ENCODE data around the gene VPS72.

Gene VPS72

DNA sequence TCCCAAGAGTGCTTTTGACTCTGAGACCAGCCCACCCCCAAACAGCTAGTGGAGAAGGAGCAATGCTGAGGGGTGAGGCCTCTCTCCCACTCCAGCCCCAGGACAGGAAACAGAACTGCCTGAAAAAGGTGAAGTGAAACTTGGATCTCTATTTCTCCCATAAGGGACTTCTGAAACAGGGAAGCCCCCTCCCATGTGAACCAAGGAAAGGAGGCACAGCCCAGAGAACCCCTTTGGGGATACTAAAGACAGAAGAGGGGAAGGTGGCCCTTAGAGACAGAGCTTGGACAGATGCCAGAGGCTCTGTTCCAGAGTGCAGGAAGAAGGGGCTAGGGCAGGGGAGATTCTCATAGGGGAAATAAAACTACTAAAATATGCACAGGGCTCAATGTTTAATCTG is 30.6 kb downstream of the VPS72 start:
- peaks cover 28 to 37% of the 10 kb centered on the region in 2 donors for H3K36me3 ChIP-seq (ENCODE audit: control insufficient read depth in 2 of 2, insufficient read depth in 2 of 2, low read length in 2 of 2)
- no peak overlapping the region for H3K9ac ChIP-seq (ENCODE audit: low read length in 2 of 2)
- H3K4me3 ChIP-seq (ENCODE audit: low read length in 2 of 2), result no peak overlapping the region
- H3K27ac ChIP-seq (ENCODE audit: low read length), result no peak overlapping the region
- no peaks in the 10 kb centered on the region for H3K27me3 ChIP-seq (ENCODE audit: control insufficient read depth in 1 of 2, insufficient read depth in 2 of 2, low read length in 2 of 2)
- peaks cover 7% of the 10 kb centered on the region for H3K4me1 ChIP-seq (ENCODE audit: control insufficient read depth, insufficient read depth, low read length)
- H3K9me3 ChIP-seq (ENCODE audit: control insufficient read depth in 2 of 2, low read length in 2 of 2), result no peaks in the 10 kb centered on the region

DNA sequence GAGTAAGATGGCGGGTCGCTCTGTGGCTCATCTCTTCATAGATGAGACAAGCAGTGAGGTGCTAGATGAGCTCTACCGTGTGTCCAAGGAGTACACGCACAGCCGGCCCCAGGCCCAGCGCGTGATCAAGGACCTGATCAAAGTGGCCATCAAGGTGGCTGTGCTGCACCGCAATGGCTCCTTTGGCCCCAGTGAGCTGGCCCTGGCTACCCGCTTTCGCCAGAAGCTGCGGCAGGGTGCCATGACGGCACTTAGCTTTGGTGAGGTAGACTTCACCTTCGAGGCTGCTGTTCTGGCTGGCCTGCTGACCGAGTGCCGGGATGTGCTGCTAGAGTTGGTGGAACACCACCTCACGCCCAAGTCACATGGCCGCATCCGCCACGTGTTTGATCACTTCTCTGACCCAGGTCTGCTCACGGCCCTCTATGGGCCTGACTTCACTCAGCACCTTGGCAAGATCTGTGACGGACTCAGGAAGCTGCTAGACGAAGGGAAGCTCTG is 31.2 kb downstream of the VPS72 start:
- peaks cover 4% of the 10 kb centered on the region for H3K4me1 ChIP-seq (ENCODE audit: control insufficient read depth, insufficient read depth, low read length)
- no peaks in the 10 kb centered on the region for H3K9me3 ChIP-seq (ENCODE audit: control insufficient read depth in 2 of 2, low read length in 2 of 2)
- H3K36me3 ChIP-seq (ENCODE audit: control insufficient read depth in 2 of 2, insufficient read depth in 2 of 2, low read length in 2 of 2), result peaks cover 28 to 37% of the 10 kb centered on the region in 2 donors
- H3K27me3 ChIP-seq (ENCODE audit: control insufficient read depth in 1 of 2, insufficient read depth in 2 of 2, low read length in 2 of 2), result no peaks in the 10 kb centered on the region
- H3K9ac ChIP-seq (ENCODE audit: low read length in 2 of 2), result no peak overlapping the region
- peak overlapping the region; percentile 11 for H3K27ac ChIP-seq (ENCODE audit: low read length)
- H3K4me3 ChIP-seq (ENCODE audit: low read length in 2 of 2), result no peak overlapping the region

- no peak overlapping the region for H3K4me3 ChIP-seq (ENCODE audit: low read length in 2 of 2)
Measured at GRCh38 chr1:151158326-151158725, 31.7 kb downstream of the VPS72 start.

GRCh38 chr1:151157067-151157531 is 32.9 kb downstream of the VPS72 start:
- peak overlapping the region in 1 of 2 donors; percentile 44 for H3K4me3 ChIP-seq (ENCODE audit: low read length in 2 of 2)
- no peaks in the 10 kb centered on the region for H3K27me3 ChIP-seq (ENCODE audit: control insufficient read depth in 1 of 2, insufficient read depth in 2 of 2, low read length in 2 of 2)
- no peak overlapping the region for H3K27ac ChIP-seq (ENCODE audit: low read length)
- no peaks in the 10 kb centered on the region for H3K9me3 ChIP-seq (ENCODE audit: control insufficient read depth in 2 of 2, low read length in 2 of 2)
- H3K9ac ChIP-seq (ENCODE audit: low read length in 2 of 2), result no peak overlapping the region
- no peaks in the 10 kb centered on the region for H3K4me1 ChIP-seq (ENCODE audit: control insufficient read depth, insufficient read depth, low read length)
- H3K36me3 ChIP-seq (ENCODE audit: control insufficient read depth in 2 of 2, insufficient read depth in 2 of 2, low read length in 2 of 2), result peaks cover 28 to 36% of the 10 kb centered on the region in 2 donors

More at GRCh38 chr1:151158326-151158725, 31.7 kb downstream of the VPS72 start:
- Histone ChIP-seq H3K36me3 (ENCODE audit: control insufficient read depth in 2 of 2, insufficient read depth in 2 of 2, low read length in 2 of 2) (peaks cover 28 to 37% of the 10 kb centered on the region in 2 donors), H3K9ac (ENCODE audit: low read length in 2 of 2) (no peak overlapping the region), H3K27me3 (ENCODE audit: control insufficient read depth in 1 of 2, insufficient read depth in 2 of 2, low read length in 2 of 2) (no peaks in the 10 kb centered on the region), H3K27ac (ENCODE audit: low read length) (no peak overlapping the region), H3K9me3 (ENCODE audit: control insufficient read depth in 2 of 2, low read length in 2 of 2) (no peaks in the 10 kb centered on the region), H3K4me1 (ENCODE audit: control insufficient read depth, insufficient read depth, low read length) (no peaks in the 10 kb centered on the region)

- Histone ChIP-seq H3K4me3 (ENCODE audit: low read length in 2 of 2) (peak within 1 kb of the TSS in 1 of 2 donors; percentile 44), H3K9ac (ENCODE audit: low read length in 2 of 2) (no peak within 1 kb of the TSS), H3K27me3 (ENCODE audit: control insufficient read depth in 1 of 2, insufficient read depth in 2 of 2, low read length in 2 of 2) (no peaks in the 10 kb centered on the region), H3K4me1 (ENCODE audit: control insufficient read depth, insufficient read depth, low read length) (no peaks in the 10 kb centered on the region), H3K9me3 (ENCODE audit: control insufficient read depth in 2 of 2, low read length in 2 of 2) (no peaks in the 10 kb centered on the region), H3K27ac (ENCODE audit: low read length) (no peak within 1 kb of the TSS), H3K36me3 (ENCODE audit: control insufficient read depth in 2 of 2, insufficient read depth in 2 of 2, low read length in 2 of 2) (peaks cover 24 to 30% of the 10 kb centered on the region in 2 donors)
Measured at GRCh38 chr1:151156515-151156819, 33.5 kb downstream of the VPS72 start, which contains the start of gene TNFAIP8L2. Gene TNFAIP8L2, plus strand, starts transcription at chr1:151156649. Its CDS starts 2,049 bp downstream, at chr1:151158698.

- peak overlapping the region; percentile 84 to 85 for H3K9ac ChIP-seq (ENCODE audit: low read length in 2 of 2)
- peak overlapping the region; percentile 86 for H3K27ac ChIP-seq (ENCODE audit: low read length)
- H3K27me3 ChIP-seq (ENCODE audit: control insufficient read depth in 1 of 2, insufficient read depth in 2 of 2, low read length in 2 of 2), result no peaks in the 10 kb centered on the region
- H3K36me3 ChIP-seq (ENCODE audit: control insufficient read depth in 2 of 2, insufficient read depth in 2 of 2, low read length in 2 of 2), result no peaks in the 10 kb centered on the region
- peaks cover 46% of the 10 kb centered on the region for H3K4me1 ChIP-seq (ENCODE audit: control insufficient read depth, insufficient read depth, low read length)
- H3K4me3 ChIP-seq (ENCODE audit: low read length in 2 of 2), result peak overlapping the region in 1 of 2 donors; percentile 88
- no peaks in the 10 kb centered on the region for H3K9me3 ChIP-seq (ENCODE audit: control insufficient read depth in 2 of 2, low read length in 2 of 2)
Measured at GRCh38 chr1:151147665-151148064, 42.3 kb downstream of the VPS72 start.

DNA sequence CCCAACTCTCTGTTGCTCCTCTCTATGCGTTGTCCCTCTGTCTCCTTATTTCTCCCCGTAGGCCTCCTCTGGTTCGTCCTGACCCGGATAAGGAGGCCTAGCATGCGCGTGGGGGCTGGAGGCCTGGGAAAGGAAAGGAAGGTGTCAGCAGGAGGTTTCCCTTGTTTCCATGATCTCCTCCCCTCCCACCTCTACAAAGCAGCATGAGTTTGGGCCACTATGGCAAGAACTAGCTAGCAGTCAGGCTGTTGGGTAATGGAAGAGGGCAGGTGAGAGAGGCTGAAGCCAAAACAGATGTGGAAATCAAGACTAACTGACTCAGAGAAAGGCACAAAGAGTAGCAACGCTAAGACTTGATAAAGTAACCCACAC is 42.9 kb downstream of the VPS72 start:
- no peaks in the 10 kb centered on the region for H3K9me3 ChIP-seq (ENCODE audit: control insufficient read depth in 2 of 2, low read length in 2 of 2)
- H3K27me3 ChIP-seq (ENCODE audit: control insufficient read depth in 1 of 2, insufficient read depth in 2 of 2, low read length in 2 of 2), result no peaks in the 10 kb centered on the region
- H3K9ac ChIP-seq (ENCODE audit: low read length in 2 of 2), result peak overlapping the region; percentile 84 to 85
- peak overlapping the region; percentile 86 for H3K27ac ChIP-seq (ENCODE audit: low read length)
- peak overlapping the region; percentile 73 to 88 for H3K4me3 ChIP-seq (ENCODE audit: low read length in 2 of 2)
- no peaks in the 10 kb centered on the region for H3K36me3 ChIP-seq (ENCODE audit: control insufficient read depth in 2 of 2, insufficient read depth in 2 of 2, low read length in 2 of 2)
- H3K4me1 ChIP-seq (ENCODE audit: control insufficient read depth, insufficient read depth, low read length), result peaks cover 51% of the 10 kb centered on the region

GRCh38 chr1:151146412-151147131 is 43.4 kb downstream of the VPS72 start, which contains the start of gene SEMA6C:
Gene SEMA6C, minus strand, starts transcription at chr1:151146631. Its CDS starts 4,010 bp downstream, at chr1:151142621.
- H3K27me3 ChIP-seq (ENCODE audit: control insufficient read depth in 1 of 2, insufficient read depth in 2 of 2, low read length in 2 of 2), result no peaks in the 10 kb centered on the region
- H3K9me3 ChIP-seq (ENCODE audit: control insufficient read depth in 2 of 2, low read length in 2 of 2), result no peaks in the 10 kb centered on the region
- peak within 1 kb of the TSS; percentile 73 to 88 for H3K4me3 ChIP-seq (ENCODE audit: low read length in 2 of 2)
- H3K9ac ChIP-seq (ENCODE audit: low read length in 2 of 2), result peak within 1 kb of the TSS; percentile 84 to 85
- H3K4me1 ChIP-seq (ENCODE audit: control insufficient read depth, insufficient read depth, low read length), result peaks cover 53% of the 10 kb centered on the region
- no peaks in the 10 kb centered on the region for H3K36me3 ChIP-seq (ENCODE audit: control insufficient read depth in 2 of 2, insufficient read depth in 2 of 2, low read length in 2 of 2)
- peak within 1 kb of the TSS; percentile 86 for H3K27ac ChIP-seq (ENCODE audit: low read length)

DNA sequence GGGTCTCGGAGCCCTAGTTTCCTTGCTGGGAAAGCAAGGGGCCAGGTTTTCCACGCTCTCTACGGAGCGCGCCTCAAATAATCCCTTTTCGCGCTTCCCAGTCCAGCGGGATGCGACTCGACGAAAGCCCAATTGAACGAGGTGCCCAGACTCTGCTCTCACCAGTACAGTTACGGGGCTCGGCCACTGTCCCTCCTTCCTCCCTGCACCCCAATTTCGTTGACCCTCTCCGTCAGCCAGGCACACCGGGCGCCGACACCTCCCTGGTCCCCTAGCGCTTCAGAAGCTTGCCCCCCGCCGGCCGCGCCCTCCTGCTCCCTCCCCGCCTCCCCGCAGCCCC is 44.0 kb downstream of the VPS72 start:
- H3K9me3 ChIP-seq (ENCODE audit: control insufficient read depth in 2 of 2, low read length in 2 of 2), result no peaks in the 10 kb centered on the region
- peaks cover 53% of the 10 kb centered on the region for H3K4me1 ChIP-seq (ENCODE audit: control insufficient read depth, insufficient read depth, low read length)
- H3K9ac ChIP-seq (ENCODE audit: low read length in 2 of 2), result peak overlapping the region; percentile 66 to 85
- no peaks in the 10 kb centered on the region for H3K36me3 ChIP-seq (ENCODE audit: control insufficient read depth in 2 of 2, insufficient read depth in 2 of 2, low read length in 2 of 2)
- H3K27ac ChIP-seq (ENCODE audit: low read length), result peak overlapping the region; percentile 86
- no peaks in the 10 kb centered on the region for H3K27me3 ChIP-seq (ENCODE audit: control insufficient read depth in 1 of 2, insufficient read depth in 2 of 2, low read length in 2 of 2)
- peak overlapping the region; percentile 71 to 88 for H3K4me3 ChIP-seq (ENCODE audit: low read length in 2 of 2)

DNA sequence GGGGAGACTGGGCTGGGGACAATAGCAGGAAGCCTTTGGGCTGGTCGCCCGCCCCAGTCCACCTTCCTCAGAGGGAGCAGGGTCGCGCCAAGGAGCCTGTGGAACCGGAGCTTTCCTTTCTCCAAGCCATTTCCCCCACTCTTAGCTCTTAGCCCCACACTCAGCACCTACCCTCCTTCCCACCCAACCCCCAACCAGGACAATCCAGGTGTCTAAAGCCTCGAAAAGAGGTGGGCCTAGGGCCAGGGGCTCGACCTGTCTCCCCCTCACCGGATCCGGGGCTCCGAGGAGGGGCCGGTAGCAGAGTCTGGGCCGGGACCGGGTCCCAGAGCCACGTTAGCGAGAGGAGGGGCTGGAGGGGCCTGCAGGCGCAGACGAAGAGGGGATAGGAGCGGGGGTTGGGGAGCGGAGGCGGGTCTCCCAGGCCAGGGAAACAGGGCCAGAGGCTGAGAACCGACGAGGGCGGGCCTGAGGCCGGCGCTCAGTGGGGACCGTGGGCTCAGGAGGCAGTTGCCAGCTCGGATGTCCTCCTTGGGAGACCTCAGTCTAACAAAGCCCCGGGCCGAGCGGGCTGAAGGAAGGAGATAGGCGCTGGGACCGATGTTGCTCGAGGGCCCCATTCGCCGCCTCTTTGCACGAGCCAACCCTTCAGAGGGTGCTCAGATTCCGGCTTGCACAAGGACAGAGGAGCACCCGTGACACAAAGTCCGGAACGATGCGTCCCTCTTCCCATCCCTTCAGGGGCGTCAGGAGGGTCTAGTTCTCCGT is 44.5 kb downstream of the VPS72 start:
- Histone ChIP-seq H3K4me1 (ENCODE audit: control insufficient read depth, insufficient read depth, low read length) (peaks cover 53% of the 10 kb centered on the region), H3K9me3 (ENCODE audit: control insufficient read depth in 2 of 2, low read length in 2 of 2) (no peaks in the 10 kb centered on the region), H3K9ac (ENCODE audit: low read length in 2 of 2) (peak overlapping the region; percentile 66 to 85), H3K36me3 (ENCODE audit: control insufficient read depth in 2 of 2, insufficient read depth in 2 of 2, low read length in 2 of 2) (no peaks in the 10 kb centered on the region), H3K4me3 (ENCODE audit: low read length in 2 of 2) (peak overlapping the region; percentile 71 to 88), H3K27me3 (ENCODE audit: control insufficient read depth in 1 of 2, insufficient read depth in 2 of 2, low read length in 2 of 2) (no peaks in the 10 kb centered on the region), H3K27ac (ENCODE audit: low read length) (peak overlapping the region; percentile 86)

Measured in stomach smooth muscle (tissue), 2 donors.